Smooth muscle cell (in vitro differentiated cells): ENCODE data around the gene ARID5A. TPM values are rescaled to one million over a fixed set of nuclear protein-coding genes. Genes with fewer than 3 reads are reported as not detected.
"Not testable (repeated sequence)": the region's sequence is repeated elsewhere in the genome, so short reads cannot be mapped to it uniquely, and the experiment has no call there.

Experiments
- DNase-seq: peaks from one replicate; lab custom pipeline; 2025; ENCODE audit not compliant: unreplicated experiment; lab: John Stamatoyannopoulos, UW
- H2AFZ ChIP-seq: fragments of 200-600 bp; sonication (generic); 2 replicates; pipeline ENCODE4 v1.6.0; 2016; ENCODE audit warnings: antibody characterized with exemption, low read depth, mild to moderate bottlenecking
- H3F3A ChIP-seq: fragments of 200-600 bp; sonication (generic); 2 replicates; pipeline ENCODE4 v1.6.0; 2017; ENCODE audit warnings: antibody characterized with exemption, low read depth
- H3K27ac ChIP-seq: fragments of 200-600 bp; sonication (generic); 2 replicates; pipeline ENCODE4 v1.5.1; 2016; ENCODE audit warnings: low read depth, mild to moderate bottlenecking
- H3K27me3 ChIP-seq: fragments of 200-600 bp; sonication (generic); 2 replicates; pipeline ENCODE4 v1.6.1; 2016; ENCODE audit warnings: low read depth, mild to moderate bottlenecking
- H3K36me3 ChIP-seq: fragments of 200-600 bp; sonication (generic); 2 replicates; pipeline ENCODE4 v1.5.1; 2016; ENCODE audit warnings: low read depth
- H3K4me1 ChIP-seq: fragments of 200-600 bp; sonication (generic); 2 replicates; pipeline ENCODE4 v1.5.1; 2016; ENCODE audit warnings: low read depth
- H3K4me2 ChIP-seq: fragments of 200-600 bp; sonication (generic); 2 replicates; pipeline ENCODE4 v1.6.0; 2016; ENCODE audit warnings: mild to moderate bottlenecking
- H3K4me3 ChIP-seq: fragments of 200-600 bp; sonication (generic); 2 replicates; pipeline ENCODE4 v1.5.1; 2016; ENCODE audit warnings: mild to moderate bottlenecking
- H3K79me2 ChIP-seq: fragments of 200-600 bp; sonication (generic); 2 replicates; pipeline ENCODE4 v1.6.0; 2016; ENCODE audit warnings: low read depth, mild to moderate bottlenecking
- H3K9ac ChIP-seq: fragments of 200-600 bp; sonication (generic); 2 replicates; pipeline ENCODE4 v1.6.0; 2016; ENCODE audit warnings: low read depth
- H3K9me3 ChIP-seq: fragments of 200-600 bp; sonication (generic); replicated peaks from 2 replicates; pipeline ENCODE4 v1.5.1; 2016; ENCODE audit warnings: low read depth
- H4K20me1 ChIP-seq: fragments of 200-600 bp; sonication (generic); 2 replicates; pipeline ENCODE4 v1.6.0; 2016; ENCODE audit warnings: low read depth
- CTCF ChIP-seq: fragments of 200-600 bp; sonication (generic); IDR thresholded peaks from 2 replicates; pipeline ENCODE4 v1.5.1; 2017; ENCODE audit warnings: borderline replicate concordance, mild to moderate bottlenecking, antibody characterized with exemption; ENCODE audit not compliant: insufficient read depth, poor library complexity, severe bottlenecking
- WGBS: methylation state at CpG from one replicate; pipeline ENCODE4 v1.1.7; 2016; ENCODE audit warnings: low lambda C conversion rate; 5-methylcytosine and 5-hydroxymethylcytosine counted together
- polyA plus RNA-seq: library from polyadenylated mRNA; unstranded; fragments of >200 nt; fragmentation: Nextera tagmentation; extraction: Ambion mirVana; gene quantifications from 2 replicates; pipeline ENCODE4 v1.2.1, GENCODE V29; 2016
- total RNA-seq: library from RNA; depleted of rRNA; stranded (reverse); fragments of >200 nt; gene quantifications from 2 replicates; pipeline ENCODE4 v1.2.3, GENCODE V29; 2014

The ARID5A gene
- total and polyA plus RNA-seq, 2 experiments from 2014 or later, result 12.1 to 25.6 TPM

- H3K79me2 ChIP-seq, result no peaks in the 10 kb centered on the region
- H3K36me3 ChIP-seq, result no peaks in the 10 kb centered on the region
- H3K27me3 ChIP-seq, result no peaks in the 10 kb centered on the region
- no peak overlapping the region for H2AFZ ChIP-seq
- WGBS, result 87% methylated on average over 6 of the region's 6 CpGs
- no peaks in the 10 kb centered on the region for H3F3A ChIP-seq
- H3K9ac ChIP-seq, result no peak overlapping the region
- H3K27ac ChIP-seq, result no peak overlapping the region
- H3K9me3 ChIP-seq, result no peaks in the 10 kb centered on the region
- no peak for TF ChIP-seq CTCF
- no peak overlapping the region for H3K4me2 ChIP-seq
- no peak overlapping the region for H3K4me3 ChIP-seq
- DNase-seq, result no peak
- no peaks in the 10 kb centered on the region for H3K4me1 ChIP-seq
- H4K20me1 ChIP-seq, result no peaks in the 10 kb centered on the region
Measured at GRCh38 chr2:96495982-96496629, 40.4 kb upstream of the ARID5A start.

- H3K79me2 ChIP-seq, result no peaks in the 10 kb centered on the region
- no peak for TF ChIP-seq CTCF
- H3K9me3 ChIP-seq, result no peaks in the 10 kb centered on the region
- DNase-seq, result no peak
- no peaks in the 10 kb centered on the region for H3K27me3 ChIP-seq
- no peak overlapping the region for H2AFZ ChIP-seq
- H3K4me1 ChIP-seq, result no peaks in the 10 kb centered on the region
- H3K27ac ChIP-seq, result no peak overlapping the region
- no peak overlapping the region for H3K4me3 ChIP-seq
- no peak overlapping the region for H3K9ac ChIP-seq
- WGBS, result 84% methylated on average over 12 of the region's 12 CpGs
- H3K4me2 ChIP-seq, result no peak overlapping the region
- no peaks in the 10 kb centered on the region for H4K20me1 ChIP-seq
- no peaks in the 10 kb centered on the region for H3F3A ChIP-seq
- no peaks in the 10 kb centered on the region for H3K36me3 ChIP-seq
Measured at GRCh38 chr2:96498021-96498431, 38.5 kb upstream of the ARID5A start.

GRCh38 chr2:96498611-96499010 lies 37.9 kb upstream of the ARID5A start:
- not testable (repeated sequence) for H4K20me1 ChIP-seq, H3F3A ChIP-seq, H3K4me1 ChIP-seq, H3K27ac ChIP-seq, H3K9ac ChIP-seq, H3K9me3 ChIP-seq, H3K4me2 ChIP-seq, H3K27me3 ChIP-seq, H3K36me3 ChIP-seq, H3K79me2 ChIP-seq, H3K4me3 ChIP-seq, DNase-seq, H2AFZ ChIP-seq
- WGBS, result 92% methylated on average over 6 of the region's 6 CpGs

GRCh38 chr2:96499061-96499960 lies 37.2 kb upstream of the ARID5A start:
- Histone ChIP-seq H3K27me3 (no peaks in the 10 kb centered on the region), H3K27ac (no peak overlapping the region), H3K4me1 (no peaks in the 10 kb centered on the region), H3K9ac (no peak overlapping the region), H4K20me1 (no peaks in the 10 kb centered on the region), H3F3A (no peaks in the 10 kb centered on the region), H2AFZ (no peak overlapping the region), H3K9me3 (no peaks in the 10 kb centered on the region), H3K36me3 (no peaks in the 10 kb centered on the region), H3K79me2 (no peaks in the 10 kb centered on the region), H3K4me2 (no peak overlapping the region), H3K4me3 (no peak overlapping the region)
- no peak for DNase-seq
- TF ChIP-seq CTCF, result no peak
- 86% methylated on average over 12 of the region's 15 CpGs for WGBS
